T-helper 2 cell (primary cell): Measurements from ENCODE around the gene RAB15.

ENCODE experiments used
- DNase-seq, 5 experiments: peaks; one replicate each; pipeline versions ENCODE4 v3.0.0 to v3.0.0-alpha.2; 2012 to 2022
- total RNA-seq, 2 donors: gene quantifications; one replicate each; lab custom pipeline; 2026; lab: John Stamatoyannopoulos, UW

The RAB15 gene
- total RNA-seq, result 4.4 to 6.2 reads per million in 2 donors

DNA sequence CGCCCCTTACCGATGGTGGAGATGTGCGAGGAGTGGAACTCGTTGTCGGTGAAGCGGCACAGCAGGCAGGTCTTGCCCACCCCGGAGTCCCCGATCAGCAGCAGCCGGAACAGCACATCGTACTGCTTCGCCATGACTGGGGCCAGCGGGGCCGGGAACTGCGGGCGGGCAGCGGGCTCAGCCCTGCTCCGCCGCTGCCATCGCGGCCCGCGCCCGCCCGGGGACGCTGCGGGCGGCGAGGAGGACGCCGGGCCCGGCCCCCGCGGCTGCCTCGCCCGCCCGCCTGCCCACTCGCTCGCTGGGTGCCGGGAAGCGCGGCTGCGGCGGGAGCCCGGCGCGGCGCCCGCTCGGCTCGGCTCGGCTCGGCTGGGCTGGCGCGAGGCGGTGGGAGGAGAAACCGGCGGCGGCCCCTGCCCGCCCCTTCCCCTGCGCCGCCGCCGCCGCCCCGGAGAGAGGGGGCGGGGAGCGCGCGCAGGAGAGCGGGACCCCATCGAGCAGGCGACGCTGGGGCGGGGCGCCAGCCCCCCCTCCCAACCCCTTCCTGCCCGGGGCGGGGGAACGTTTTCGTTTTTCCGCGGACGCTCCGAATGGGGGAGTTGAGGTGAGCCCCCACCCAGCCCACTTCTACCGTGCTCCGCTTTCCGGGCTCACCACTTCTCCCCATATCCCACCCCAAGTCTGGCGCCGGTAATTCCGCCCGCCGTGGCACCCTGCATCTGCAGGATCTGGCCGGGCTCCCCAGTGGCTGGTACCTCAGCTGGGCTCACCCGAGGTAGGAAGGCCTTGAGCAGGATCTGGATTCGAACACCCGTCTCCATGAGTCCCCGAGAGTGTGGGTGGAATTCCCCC is at the start of gene RAB15:
RAB15 (minus strand) TSS at position 394 of the 849 bp plus-strand sequence; CDS start at position 134, 260 bp downstream.
- peak; percentile 18 to 50 (median 22) for DNase-seq

DNA sequence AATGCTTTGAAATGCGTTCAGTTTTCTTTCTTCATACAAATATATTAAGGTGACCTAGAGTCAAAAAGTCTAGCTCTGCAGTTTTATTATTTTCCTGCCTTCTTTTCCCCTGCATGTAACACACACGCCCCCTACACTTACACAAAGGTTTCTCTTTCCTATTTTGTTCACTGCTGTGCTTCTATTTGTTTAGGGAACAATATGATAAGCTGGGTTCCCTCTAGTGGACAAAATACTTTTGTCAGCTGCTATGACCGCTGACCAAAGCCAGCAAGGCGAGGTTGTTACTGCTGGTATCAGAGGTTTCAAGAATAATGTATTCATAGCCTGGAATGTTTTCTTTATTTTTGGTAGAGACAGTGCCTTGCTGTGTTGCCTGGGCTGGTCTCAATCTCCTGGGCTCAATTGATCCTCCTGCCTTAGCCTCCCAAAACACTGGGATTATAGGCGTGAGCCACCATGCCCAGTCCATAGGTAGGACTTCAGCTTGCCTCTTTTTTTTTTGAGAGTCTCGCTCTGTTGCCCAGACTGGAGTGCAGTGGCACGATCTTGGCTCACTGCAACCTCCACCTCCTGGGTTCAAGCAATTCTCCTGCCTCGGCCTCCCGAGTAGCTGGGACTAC is 47.9 kb upstream of the RAB15 start:
- DNase-seq, result peak in 1 of 5 experiments; percentile 36

- DNase-seq, result no peak
Observed at GRCh38 chr14:65016471-65016870, 44.3 kb upstream of the RAB15 start.

GRCh38 chr14:65015391-65015790 is 43.3 kb upstream of the RAB15 start:
- no peak for DNase-seq

- DNase-seq, result no peak
Observed at GRCh38 chr14:65012353-65012752, 40.2 kb upstream of the RAB15 start.

- no peak for DNase-seq
Observed at GRCh38 chr14:65011538-65011937, 39.4 kb upstream of the RAB15 start.

DNA sequence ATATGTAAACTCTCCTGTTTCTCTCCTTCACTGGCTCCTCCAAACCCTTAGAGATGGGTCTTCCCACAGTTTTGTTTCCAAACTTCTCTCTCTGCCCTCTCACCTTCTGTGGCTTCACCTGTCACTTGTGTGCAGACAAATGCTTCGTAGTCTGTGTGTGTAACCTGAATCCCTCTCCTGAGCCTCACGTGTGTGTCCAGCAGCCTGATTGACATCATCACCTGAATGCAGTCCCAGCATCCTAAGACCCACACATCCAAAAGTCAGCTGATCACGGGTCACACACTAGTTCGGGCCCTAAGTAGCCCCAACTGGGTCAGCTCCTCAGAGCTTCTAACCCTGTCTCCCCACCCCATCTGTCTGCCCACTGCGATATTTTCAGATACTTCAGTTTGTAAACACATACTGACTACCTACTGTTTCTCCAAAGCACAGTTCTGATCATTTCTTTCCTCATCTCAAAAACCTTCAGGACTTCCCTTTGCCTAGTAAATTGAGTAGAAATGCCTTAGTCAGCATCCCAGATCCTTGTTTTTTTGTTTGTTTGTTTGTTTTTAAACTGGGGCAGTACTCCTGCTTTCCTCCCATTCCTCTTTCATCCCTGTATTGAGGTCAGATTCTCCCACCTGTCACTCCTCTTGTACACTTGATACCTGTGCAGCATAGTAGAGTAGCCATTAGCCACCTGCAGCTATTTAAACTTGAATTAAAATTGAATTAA is 38.2 kb upstream of the RAB15 start:
- no peak for DNase-seq

DNA sequence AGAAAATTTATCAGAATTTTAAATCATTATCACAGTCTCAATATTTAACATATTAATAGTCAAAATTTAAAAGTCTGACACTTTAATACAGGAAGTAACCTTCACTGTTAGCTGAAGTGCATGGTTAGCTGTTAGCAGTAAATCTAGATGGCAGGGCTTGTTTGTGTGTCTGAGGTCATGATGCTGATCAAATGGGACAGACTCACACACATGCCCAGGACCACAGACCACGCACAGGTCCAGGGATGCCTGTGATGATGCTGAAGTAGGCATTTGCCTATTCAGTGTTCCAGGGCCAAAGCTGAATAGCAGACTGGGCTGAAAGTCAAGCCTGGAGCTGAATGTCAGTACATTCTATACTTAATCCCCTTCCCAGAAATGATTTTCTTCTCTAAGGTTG is 35.1 kb upstream of the RAB15 start:
- DNase-seq, result no peak

DNA sequence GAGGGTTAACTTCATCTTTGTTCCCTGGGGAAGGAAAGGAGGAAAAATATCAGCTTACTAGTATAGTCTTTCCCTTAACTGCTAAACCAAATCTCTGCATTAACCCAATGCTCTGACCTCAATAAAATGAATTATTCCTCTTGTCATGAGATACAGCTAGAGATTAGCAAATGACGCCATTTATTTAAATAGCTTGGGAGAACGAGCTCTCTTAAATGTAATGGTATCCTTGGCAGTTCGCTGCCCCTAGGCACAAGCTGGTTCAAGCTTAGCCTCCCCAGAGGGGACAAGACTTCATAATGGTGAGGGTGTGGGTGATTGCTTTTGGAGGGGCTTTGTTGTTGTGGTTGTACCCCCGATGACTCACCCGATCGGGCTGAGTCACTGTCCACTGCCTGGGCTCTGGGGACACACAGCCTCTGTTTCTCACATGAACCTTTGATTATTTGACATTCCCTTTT is 34.2 kb upstream of the RAB15 start:
- no peak for DNase-seq

DNA sequence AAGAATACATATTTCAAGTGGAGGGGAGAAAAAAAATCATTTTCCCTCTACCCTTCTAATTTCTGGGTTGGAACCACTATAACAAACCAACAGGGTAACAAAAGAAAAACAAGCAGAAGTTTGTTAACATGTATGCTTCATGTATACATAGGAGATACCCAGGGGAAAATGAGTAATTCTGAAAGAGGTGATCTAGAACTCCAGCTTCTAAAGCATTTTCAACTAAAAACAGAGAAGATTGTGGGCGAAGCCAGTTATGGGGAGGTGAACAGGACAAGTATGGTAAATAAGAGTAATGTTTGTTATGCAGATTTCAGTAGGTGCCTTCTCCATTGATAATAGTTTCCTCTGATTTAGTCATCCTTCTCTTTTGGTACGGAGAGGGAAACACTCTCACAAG is 31.3 kb upstream of the RAB15 start:
- peak in 1 of 5 experiments; percentile 60 for DNase-seq

DNA sequence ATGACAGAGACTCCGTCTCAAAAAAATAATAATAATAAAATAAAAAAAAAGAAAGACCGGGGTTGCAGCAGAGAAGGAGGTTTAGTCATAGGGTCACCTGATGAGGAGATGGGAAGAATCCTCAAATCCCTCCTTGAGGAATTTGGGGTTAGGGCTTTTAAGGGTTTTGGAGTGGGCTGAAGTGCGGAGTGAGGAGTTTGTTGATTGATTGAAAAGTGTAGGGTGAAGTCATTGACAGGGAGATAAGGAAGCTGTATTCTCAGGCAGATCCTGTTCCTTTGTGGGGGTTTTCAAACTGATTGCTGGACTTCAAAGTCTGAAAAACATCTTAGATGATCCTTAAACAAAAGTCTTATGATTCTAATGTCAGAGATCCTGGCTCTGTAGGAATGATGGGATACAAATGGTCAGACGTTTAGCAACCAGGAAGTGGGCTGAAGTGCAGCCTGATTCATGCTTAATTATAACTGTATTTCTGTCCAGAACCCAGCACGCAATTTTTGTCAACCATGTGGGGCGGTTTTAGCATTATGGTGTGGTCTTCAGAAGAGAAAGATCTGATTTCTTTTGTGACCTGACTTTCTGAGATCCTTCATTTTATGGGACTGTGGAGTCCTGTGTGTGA is 30.6 kb upstream of the RAB15 start:
- no peak for DNase-seq

DNA sequence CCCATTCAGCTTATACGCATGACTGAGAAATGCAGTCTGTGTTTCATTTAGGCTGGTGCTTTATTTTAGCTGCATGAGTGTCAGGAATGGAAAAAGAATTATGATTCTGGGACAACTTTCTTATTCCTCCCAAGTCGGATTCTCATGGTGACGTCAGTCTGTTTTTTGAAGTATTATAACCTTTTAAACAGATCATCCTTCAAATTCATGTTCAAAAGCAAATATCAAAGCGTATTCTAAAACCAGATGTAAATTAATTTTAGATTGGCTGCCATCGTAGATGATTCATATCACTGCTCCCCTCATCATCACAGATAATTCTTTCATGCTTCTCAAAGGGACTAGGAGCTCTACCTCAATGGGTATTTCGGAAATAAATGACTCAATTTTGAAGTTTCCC is 29.6 kb upstream of the RAB15 start:
- DNase-seq, result no peak

- DNase-seq, result no peak
Observed at GRCh38 chr14:65000898-65001591, 28.9 kb upstream of the RAB15 start.

- DNase-seq, result peak in 1 of 5 experiments; percentile 30
Observed at GRCh38 chr14:64998455-64998931, 26.4 kb upstream of the RAB15 start.

DNA sequence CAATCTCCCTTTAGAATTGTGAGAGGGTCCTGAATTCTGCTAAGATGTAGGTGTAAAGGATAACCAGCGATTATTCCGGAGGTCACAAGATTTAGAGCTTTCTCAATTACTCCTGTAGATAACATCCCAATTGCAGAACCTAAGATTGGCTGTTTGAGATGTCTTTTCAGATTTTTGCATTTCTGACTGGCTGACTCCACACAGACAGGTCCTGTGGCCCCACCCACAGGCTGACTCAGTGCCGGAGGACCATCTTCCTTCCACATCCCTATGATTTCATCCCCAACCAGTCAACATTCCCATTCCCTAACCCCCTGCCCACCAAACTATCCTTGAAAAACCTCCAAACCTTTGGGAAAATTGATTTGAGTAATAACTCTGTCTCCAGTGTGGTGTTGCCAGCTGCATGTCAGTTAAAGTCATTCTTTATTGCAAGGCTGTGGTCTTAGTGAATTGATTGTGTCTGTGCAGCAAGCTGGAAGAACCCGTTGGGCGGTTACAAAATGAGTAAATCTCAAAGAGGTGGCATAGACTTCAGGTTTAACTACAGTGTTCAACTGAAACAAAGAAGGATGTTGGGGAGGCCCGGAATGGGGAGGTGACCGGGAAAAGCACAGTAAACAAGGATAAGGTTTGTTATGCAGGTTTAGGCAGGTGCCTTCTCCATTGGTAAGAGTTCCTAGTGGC is 25.1 kb upstream of the RAB15 start:
- peak in 1 of 5 experiments; percentile 78 for DNase-seq

GRCh38 chr14:64995291-64995690 is 23.2 kb upstream of the RAB15 start:
- DNase-seq, result no peak

GRCh38 chr14:64994540-64994939 is 22.4 kb upstream of the RAB15 start:
- DNase-seq, result no peak

DNA sequence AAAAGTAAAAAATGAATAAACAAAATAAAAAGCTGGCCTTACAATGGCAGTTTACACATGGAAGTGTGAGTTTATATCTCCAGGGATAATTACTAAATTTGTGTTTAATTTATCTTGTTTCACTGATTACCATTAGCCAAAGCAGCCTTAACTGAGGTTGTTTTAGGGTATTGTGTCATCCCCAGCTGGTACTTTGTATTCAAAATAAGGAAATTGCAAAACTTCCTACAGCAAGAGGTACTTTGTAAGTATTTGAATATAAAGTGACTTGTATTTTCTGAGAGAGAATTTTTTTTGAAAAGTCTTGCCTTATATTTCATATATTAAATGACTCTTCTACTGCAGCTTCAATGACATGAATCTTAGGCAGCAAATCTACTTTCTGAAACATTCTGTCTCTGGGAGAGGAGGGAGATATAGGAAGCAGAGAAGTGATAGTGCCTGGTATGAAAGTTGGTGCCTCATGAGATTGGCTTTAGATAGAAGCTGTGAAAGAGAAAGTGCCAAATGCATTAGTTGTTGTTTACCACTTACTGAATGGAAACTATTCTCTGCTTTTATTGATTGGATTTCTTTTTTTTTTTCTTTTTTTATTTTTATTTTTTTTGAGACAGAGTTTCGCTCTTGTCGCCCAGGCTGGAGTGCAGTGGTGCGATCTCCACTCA is 21.3 kb upstream of the RAB15 start:
- DNase-seq, result no peak

- peak in 1 of 5 experiments; percentile 71 for DNase-seq
Observed at GRCh38 chr14:64992328-64992885, 20.3 kb upstream of the RAB15 start.

DNA sequence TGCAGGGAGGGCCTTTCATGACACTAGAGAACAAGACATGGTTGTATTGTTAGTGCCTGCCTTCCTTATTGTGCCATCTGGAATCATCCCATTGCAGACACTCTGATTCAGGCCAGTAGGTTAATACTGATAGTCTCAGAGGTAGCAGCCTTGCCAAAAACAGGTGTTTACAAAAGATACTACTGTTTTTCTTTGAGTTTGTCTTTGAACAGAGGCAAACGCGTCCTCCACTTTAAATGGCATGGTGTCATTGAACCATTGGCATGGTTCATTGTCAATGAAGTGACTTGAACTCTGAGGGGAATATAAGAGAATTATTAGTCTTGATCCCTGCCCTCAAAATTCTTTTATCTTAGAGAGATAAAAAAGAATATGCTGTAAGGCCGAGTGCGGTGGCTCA is 18.8 kb upstream of the RAB15 start:
- DNase-seq, result no peak
